ENCODE measurements around the gene LEMD3. TPM values are rescaled to one million over a fixed set of nuclear protein-coding genes. Genes with fewer than 3 reads are reported as not detected.

Gene LEMD3
- polyA plus RNA-seq, 1 donor (not counting 4 experiments of a cell fraction or from before 2014, with no cell fraction given): 21.8 TPM

DNA sequence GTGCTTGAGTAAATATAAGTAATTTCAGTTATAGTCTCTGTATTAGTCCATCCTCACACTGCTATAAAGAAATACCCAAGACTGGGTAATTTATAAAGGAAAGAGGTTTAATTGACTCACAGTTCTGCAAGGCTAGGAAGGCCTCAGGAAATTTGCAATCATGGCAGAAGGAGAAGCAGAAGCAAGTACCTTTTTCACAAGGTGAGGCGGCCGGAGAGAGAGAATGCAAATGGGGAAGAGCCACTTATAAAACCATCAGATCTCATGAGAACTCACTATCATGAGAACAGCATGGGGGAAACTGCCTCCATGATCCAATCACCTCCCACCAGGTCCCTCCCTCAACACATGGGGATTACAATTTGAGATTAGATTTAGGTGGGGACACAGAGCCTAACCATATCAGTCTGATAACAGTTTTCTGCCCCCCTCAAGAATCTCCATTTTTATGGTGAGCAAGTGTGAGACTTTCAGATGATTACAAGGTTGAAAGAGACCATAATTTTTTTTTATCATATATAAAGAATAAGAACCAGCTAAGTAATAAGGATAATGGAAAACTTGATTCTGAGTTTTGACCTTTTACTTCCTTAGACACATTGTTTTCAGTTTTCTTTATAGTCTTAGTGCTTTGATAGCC, 35.6 kb downstream of the LEMD3 start:
- no peaks in the 10 kb centered on the region for H3K9me1 ChIP-seq (ENCODE audit: control insufficient read depth, extremely low read depth, insufficient read depth, low read length)
- FAIRE-seq (no peak), DNase-seq (ENCODE audit: low read depth, low spot score) (no peak)
- no peak overlapping the region for H2AFZ ChIP-seq (ENCODE audit: control insufficient read depth, low read length)
- H3K4me3 ChIP-seq (ENCODE audit: control insufficient read depth in 2 of 3, extremely low read depth in 1 of 3, insufficient read depth in 2 of 3, low read depth in 1 of 3, low read length in 3 of 3): no peak overlapping the region
- H3K9ac ChIP-seq (ENCODE audit: control insufficient read depth, extremely low read depth, insufficient read depth, low read length): no peak overlapping the region
- H3K9me3 ChIP-seq (ENCODE audit: control insufficient read depth, low read depth, low read length): no peaks in the 10 kb centered on the region
- no peak overlapping the region for H3K4me2 ChIP-seq (ENCODE audit: control insufficient read depth, extremely low read depth, insufficient read depth, low read depth, low read length)
- dilution Hi-C loops (cut with MboI; ENCODE audit: extremely low pct_ligation_motif_present, low sequenced_read_pairs): no loop called here
- H4K20me1 ChIP-seq (ENCODE audit: control insufficient read depth, extremely low read depth, insufficient read depth, low read length): peaks cover 3% of the 10 kb centered on the region
- no peak overlapping the region for H3K27ac ChIP-seq (ENCODE audit: control insufficient read depth, insufficient read depth, low read length)
- H3K27me3 ChIP-seq (ENCODE audit: control insufficient read depth, extremely low read depth, insufficient read depth, low read length): no peaks in the 10 kb centered on the region
- TF ChIP-seq EZH2 (IDR thresholded peaks at IDR 0.05; ENCODE audit: low read length): no peak
- TF ChIP-seq, protein P1, sequence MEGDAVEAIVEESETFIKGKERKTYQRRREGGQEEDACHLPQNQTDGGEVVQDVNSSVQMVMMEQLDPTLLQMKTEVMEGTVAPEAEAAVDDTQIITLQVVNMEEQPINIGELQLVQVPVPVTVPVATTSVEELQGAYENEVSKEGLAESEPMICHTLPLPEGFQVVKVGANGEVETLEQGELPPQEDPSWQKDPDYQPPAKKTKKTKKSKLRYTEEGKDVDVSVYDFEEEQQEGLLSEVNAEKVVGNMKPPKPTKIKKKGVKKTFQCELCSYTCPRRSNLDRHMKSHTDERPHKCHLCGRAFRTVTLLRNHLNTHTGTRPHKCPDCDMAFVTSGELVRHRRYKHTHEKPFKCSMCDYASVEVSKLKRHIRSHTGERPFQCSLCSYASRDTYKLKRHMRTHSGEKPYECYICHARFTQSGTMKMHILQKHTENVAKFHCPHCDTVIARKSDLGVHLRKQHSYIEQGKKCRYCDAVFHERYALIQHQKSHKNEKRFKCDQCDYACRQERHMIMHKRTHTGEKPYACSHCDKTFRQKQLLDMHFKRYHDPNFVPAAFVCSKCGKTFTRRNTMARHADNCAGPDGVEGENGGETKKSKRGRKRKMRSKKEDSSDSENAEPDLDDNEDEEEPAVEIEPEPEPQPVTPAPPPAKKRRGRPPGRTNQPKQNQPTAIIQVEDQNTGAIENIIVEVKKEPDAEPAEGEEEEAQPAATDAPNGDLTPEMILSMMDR (optimal IDR thresholded peaks at IDR 0.05 in 1 of 3, IDR thresholded peaks at IDR 0.05 in 1 of 3, conservative IDR thresholded peaks at IDR 0.05 in 1 of 3; ENCODE audit: extremely low read depth in 1 of 3, insufficient read depth in 2 of 3, low read length in 3 of 3): no peak
- H3K4me1 ChIP-seq (ENCODE audit: control insufficient read depth, extremely low read depth, insufficient read depth, low read length): peaks cover 3% of the 10 kb centered on the region
- peaks cover 86% of the 10 kb centered on the region for H3K79me2 ChIP-seq (ENCODE audit: control insufficient read depth, insufficient read depth, low read length)
- peaks cover 0 to 1% of the 10 kb centered on the region in 2 experiments for H3K36me3 ChIP-seq (ENCODE audit: control insufficient read depth in 2 of 2, extremely low read depth in 1 of 2, insufficient read depth in 2 of 2, low read length in 2 of 2)

GRCh38 chr12:65205886-65206285, 36.5 kb downstream of the LEMD3 start:
- Histone ChIP-seq H3K9ac (ENCODE audit: control insufficient read depth, extremely low read depth, insufficient read depth, low read length) (no peak overlapping the region), H3K27me3 (ENCODE audit: control insufficient read depth, extremely low read depth, insufficient read depth, low read length) (no peaks in the 10 kb centered on the region), H3K79me2 (ENCODE audit: control insufficient read depth, insufficient read depth, low read length) (peaks cover 78% of the 10 kb centered on the region), H3K9me3 (ENCODE audit: control insufficient read depth, low read depth, low read length) (no peaks in the 10 kb centered on the region), H4K20me1 (ENCODE audit: control insufficient read depth, extremely low read depth, insufficient read depth, low read length) (peaks cover 3% of the 10 kb centered on the region), H3K36me3 (ENCODE audit: control insufficient read depth in 2 of 2, extremely low read depth in 1 of 2, insufficient read depth in 2 of 2, low read length in 2 of 2) (peaks cover 0 to 1% of the 10 kb centered on the region in 2 experiments), H3K9me1 (ENCODE audit: control insufficient read depth, extremely low read depth, insufficient read depth, low read length) (no peaks in the 10 kb centered on the region), H3K4me1 (ENCODE audit: control insufficient read depth, extremely low read depth, insufficient read depth, low read length) (peaks cover 3% of the 10 kb centered on the region), H3K27ac (ENCODE audit: control insufficient read depth, insufficient read depth, low read length) (no peak overlapping the region), H3K4me3 (ENCODE audit: control insufficient read depth in 2 of 3, extremely low read depth in 1 of 3, insufficient read depth in 2 of 3, low read depth in 1 of 3, low read length in 3 of 3) (no peak overlapping the region), H3K4me2 (ENCODE audit: control insufficient read depth, extremely low read depth, insufficient read depth, low read depth, low read length) (no peak overlapping the region), H2AFZ (ENCODE audit: control insufficient read depth, low read length) (no peak overlapping the region)
- DNase-seq (ENCODE audit: low read depth, low spot score): no peak
- dilution Hi-C loops (cut with MboI; ENCODE audit: extremely low pct_ligation_motif_present, low sequenced_read_pairs): no loop called here
- TF ChIP-seq, protein P1 (optimal IDR thresholded peaks at IDR 0.05 in 1 of 3, IDR thresholded peaks at IDR 0.05 in 1 of 3, conservative IDR thresholded peaks at IDR 0.05 in 1 of 3; ENCODE audit: extremely low read depth in 1 of 3, insufficient read depth in 2 of 3, low read length in 3 of 3): no peak
- TF ChIP-seq EZH2 (IDR thresholded peaks at IDR 0.05; ENCODE audit: low read length): no peak
- FAIRE-seq: no peak
